HG03439 (cell line): ENCODE measurements around the gene ZNF180.
"Not testable (repeated sequence)": the region's sequence is repeated elsewhere in the genome, so short reads cannot be mapped to it uniquely, and the experiment has no call there.

Experiments used
- ATAC-seq: cut with Tn5 transposase; IDR thresholded peaks from one replicate; pipeline ENCODE4 v1.9.1; 2021; ENCODE audit warnings: mild to moderate bottlenecking, moderate library complexity; ENCODE audit not compliant: unreplicated experiment

Gene ZNF180

GRCh38 chr19:44499559-44499958 lies 763 bp downstream of the ZNF180 start:
- ATAC-seq, result no peak

GRCh38 chr19:44498988-44499387 lies 1.3 kb downstream of the ZNF180 start:
- no peak for ATAC-seq

GRCh38 chr19:44496711-44497110 lies 3.6 kb downstream of the ZNF180 start:
- ATAC-seq, result no peak

- no peak for ATAC-seq
Measured at GRCh38 chr19:44476559-44477408, 23.5 kb downstream of the ZNF180 start.

GRCh38 chr19:44468730-44469129 lies 31.6 kb downstream of the ZNF180 start:
- ATAC-seq, result not testable (repeated sequence)

GRCh38 chr19:44462600-44463286 lies 37.6 kb downstream of the ZNF180 start:
- not testable (repeated sequence) for ATAC-seq

GRCh38 chr19:44456016-44456415 lies 44.3 kb downstream of the ZNF180 start:
- not testable (repeated sequence) for ATAC-seq

GRCh38 chr19:44455100-44455499 lies 45.2 kb downstream of the ZNF180 start:
- no peak for ATAC-seq

- ATAC-seq, result no peak
Measured at GRCh38 chr19:44452367-44452766, 48.0 kb downstream of the ZNF180 start.

GRCh38 chr19:44451687-44452086 lies 48.6 kb downstream of the ZNF180 start:
- no peak for ATAC-seq

- no peak for ATAC-seq
Measured at GRCh38 chr19:44447916-44448674, 52.2 kb downstream of the ZNF180 start, which contains the start of gene ZNF229. Gene ZNF229, minus strand, starts transcription at chr19:44448472. Its CDS starts 5,625 bp downstream, at chr19:44442847.

GRCh38 chr19:44438441-44438840 lies 61.9 kb downstream of the ZNF180 start:
- ATAC-seq, result no peak

- no peak for ATAC-seq
Measured at GRCh38 chr19:44435441-44435840, 64.9 kb downstream of the ZNF180 start.

- ATAC-seq, result no peak
Measured at GRCh38 chr19:44430956-44431355, 69.4 kb downstream of the ZNF180 start.
